Activated CD4-positive, alpha-beta T cell treated with anti-CD3 and anti-CD28 coated beads for 4 hours (primary cell): Measurements from ENCODE around the gene CELF3.

Experiments used
- DNase-seq, 2 donors: peaks; one replicate each; pipeline ENCODE4 v3.0.0-alpha.2; 2020

The CELF3 gene

DNA sequence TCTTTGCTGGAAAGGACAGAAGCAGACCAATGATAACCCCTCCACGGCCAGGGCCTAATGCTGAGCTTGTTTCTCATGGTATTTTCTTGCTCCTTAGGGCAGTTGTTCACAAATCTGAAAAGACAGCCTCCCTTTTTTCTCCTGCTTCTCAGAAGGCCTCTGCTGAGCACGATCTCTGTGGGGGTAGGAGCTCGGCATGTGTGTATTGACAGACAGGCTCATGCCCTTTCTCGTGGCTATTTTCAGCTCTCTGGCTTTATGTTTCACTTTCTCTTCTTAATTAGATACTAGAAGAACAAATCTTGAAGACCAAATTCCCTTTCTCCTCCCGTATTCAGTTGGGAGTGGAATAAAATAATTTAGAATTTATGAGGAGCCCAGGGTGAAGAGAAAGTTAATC, 4.0 kb upstream of the CELF3 start:
- no peak for DNase-seq

DNA sequence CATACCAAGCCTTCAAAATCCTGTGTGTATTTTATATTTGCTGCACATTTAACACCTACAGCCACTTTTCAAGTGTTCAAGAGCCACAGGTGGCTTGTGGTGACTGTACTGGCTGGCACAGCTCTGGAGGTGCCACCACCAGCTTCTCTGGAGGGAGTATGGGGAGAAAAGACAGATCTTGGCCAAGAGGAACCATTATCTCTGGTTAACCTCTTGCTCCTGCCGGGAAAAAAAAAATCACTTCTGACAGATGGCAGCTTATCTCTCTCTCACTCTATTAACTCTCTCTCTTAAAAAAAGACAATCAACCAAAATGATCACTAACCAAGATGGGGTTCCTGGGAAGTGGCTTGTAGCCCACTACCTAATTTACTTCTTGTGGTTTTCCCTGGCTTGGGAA, 3.5 kb upstream of the CELF3 start:
- no peak for DNase-seq

GRCh38 chr1:151718666-151719065, 2.1 kb upstream of the CELF3 start:
- no peak for DNase-seq

GRCh38 chr1:151718011-151718431, 1.4 kb upstream of the CELF3 start:
- no peak for DNase-seq

GRCh38 chr1:151716405-151716762, 219 bp downstream of the CELF3 start:
- DNase-seq = no peak

DNA sequence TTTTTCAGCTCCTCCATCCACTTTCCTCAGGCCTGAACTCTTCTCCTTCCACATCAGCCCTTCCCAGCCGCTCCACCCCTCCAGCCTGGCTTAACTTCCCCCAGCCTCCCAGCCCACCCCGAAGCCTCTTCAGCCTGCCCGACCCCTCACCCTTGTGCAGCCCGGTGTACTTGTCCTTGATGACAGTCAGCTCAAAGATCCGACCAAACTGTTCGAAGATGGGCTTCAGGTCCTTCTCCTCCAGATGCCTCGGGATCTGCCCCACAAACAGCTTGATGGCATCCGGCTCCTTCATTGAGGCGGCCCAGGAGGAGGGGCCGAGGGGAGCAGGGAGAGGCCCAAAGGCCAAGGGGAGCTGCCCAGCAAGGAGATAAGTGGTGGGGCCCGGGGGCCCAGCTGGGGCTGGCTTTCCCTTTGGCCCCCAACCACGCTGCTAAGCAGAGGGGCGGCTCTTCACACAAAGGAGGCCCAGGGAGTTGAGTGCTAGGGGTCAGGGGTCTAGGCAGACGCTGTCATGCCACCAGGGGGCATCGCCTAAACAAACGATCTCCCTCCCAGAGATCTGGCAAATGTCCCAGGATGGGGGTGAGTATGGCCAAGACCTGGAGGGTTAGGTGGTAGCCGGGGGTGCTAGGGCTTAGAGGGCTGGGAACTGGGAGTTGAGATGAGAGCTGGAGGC, 738 bp downstream of the CELF3 start:
- DNase-seq = no peak

- no peak for DNase-seq
Observed at GRCh38 chr1:151714820-151715725, 1.5 kb downstream of the CELF3 start.

DNA sequence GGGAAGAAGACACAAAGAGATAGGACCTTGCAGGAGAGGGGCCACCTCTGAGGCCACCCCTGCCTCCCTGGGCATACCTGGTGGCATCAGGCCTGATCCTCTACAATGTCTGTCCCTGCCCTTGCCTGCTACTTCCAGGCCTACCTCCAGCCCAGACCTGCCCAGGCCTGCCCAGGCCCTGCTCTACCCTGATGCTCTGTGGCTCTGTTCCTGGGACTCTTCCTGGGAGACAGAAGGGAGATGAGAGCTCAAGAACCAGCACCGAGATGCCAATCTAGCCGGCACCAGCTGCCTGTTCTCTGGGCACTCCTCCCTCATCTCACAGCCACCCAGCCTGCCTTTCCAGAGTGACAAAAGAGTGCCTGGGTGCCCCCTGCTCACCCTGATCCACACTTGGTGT, 2.7 kb downstream of the CELF3 start:
- DNase-seq = no peak

DNA sequence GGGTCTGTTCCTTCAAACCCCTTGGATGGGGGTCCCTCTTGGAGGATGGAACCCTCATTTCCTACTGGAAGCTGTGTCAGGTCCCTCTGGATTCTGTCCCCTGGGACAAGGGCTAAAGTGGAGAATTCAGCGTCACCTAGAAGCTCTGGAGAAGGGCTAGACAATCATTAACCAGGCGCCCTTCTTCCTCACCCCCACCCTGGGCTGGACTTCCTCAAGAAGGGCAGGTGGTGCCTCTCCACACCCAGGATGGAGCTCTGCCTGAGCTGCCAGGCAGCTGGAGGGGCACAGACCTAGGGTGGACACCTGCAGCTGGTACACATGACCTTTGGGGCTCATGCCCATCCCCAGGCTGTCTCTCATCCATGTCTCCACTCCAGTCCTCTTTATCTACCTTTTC, 3.6 kb downstream of the CELF3 start:
- DNase-seq = no peak

GRCh38 chr1:151711951-151712350, 4.7 kb downstream of the CELF3 start:
- DNase-seq = no peak

- no peak for DNase-seq
Observed at GRCh38 chr1:151711044-151711800, 5.4 kb downstream of the CELF3 start.

GRCh38 chr1:151710187-151710840, 6.3 kb downstream of the CELF3 start:
- peak; percentile 44 to 48 for DNase-seq

DNA sequence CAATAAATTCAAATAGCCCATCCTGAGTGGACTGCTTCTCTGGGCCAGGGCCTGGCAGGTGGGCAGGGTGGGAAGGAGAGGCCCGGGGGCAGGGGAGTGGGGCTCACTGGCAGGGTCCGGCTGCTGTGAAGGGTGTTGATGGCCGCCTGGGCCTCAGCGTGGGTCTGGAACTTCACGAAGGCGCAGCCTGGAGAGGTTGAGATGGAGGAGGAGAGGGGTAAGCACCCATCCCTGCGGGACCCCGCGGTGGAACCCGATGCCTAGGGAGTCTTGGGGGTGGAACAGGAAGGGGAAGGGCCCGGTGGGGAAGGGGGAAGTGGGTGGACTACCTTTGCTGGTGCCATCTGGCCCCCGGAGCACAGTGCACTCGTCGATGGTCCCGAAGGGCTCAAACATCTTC, 7.7 kb downstream of the CELF3 start:
- DNase-seq = no peak

DNA sequence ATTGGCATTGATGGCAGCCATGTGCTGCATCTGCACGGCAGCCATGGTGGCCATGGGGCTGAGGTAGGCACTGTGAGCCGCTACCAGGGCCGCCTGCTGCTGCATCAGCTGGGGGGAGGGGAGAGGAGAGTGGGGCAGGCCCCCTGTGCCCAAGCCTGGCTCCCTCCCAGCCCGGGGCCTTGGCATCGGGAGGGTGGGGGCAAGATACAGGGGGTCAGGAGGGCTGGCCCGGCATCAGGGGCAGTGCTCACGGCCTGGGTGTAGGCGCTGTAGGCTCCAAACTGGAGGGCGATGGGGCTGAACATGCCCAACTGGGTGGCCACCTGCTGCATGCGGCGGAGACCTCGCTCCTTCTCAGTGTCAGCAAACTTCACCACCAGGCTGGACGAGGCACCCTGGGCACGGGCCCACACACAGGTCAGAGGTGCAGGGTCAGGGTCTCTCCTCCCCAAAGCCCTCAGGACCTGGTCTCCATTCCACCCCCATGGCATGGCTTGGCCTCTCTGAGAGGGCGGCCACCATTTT, 9.0 kb downstream of the CELF3 start:
- no peak for DNase-seq

GRCh38 chr1:151706464-151707415, 9.9 kb downstream of the CELF3 start:
- no peak for DNase-seq

GRCh38 chr1:151705753-151706463, 10.7 kb downstream of the CELF3 start:
- no peak for DNase-seq

- no peak for DNase-seq
Observed at GRCh38 chr1:151705146-151705545, 11.5 kb downstream of the CELF3 start.

DNA sequence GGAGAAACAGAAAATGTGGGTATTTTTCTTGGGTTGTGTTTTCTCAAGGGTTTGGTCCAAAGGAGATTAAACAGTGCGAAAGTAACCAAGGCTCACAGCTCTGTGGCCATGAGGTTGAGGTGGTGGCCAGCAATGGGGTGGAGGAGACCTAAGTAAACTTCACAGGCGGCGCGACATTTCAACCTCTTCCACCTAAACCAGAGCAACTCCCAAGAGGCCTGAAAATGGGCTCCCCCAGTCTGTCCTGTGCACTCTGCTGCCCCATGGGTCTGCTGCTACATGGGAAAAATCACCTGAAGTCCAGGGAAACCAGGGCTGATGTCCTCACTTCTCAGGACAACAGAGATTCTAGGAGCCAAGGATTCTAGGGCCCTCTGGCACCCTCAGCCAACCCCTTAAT, 12.4 kb downstream of the CELF3 start:
- no peak for DNase-seq

DNA sequence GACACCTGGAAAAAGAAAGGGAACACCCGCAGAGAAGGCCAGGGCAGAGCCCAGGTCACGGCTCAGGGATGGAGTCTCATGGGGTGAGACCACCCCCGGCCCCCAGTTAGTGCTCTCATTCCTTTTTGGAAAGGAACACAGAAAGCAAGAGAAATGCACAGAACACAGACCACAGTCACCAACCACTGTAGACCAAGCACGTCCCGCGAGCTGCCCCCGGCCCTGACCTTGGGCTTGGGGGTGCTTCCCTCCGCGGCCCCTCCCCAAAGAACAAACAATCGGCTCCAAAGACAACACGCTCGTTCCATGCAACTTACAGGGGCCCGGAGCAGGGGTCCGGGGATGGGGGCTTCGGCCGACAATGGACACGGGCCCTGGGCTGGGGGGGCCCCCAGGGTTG, 12.8 kb downstream of the CELF3 start:
- DNase-seq = no peak

- no peak for DNase-seq
Observed at GRCh38 chr1:151702936-151703335, 13.7 kb downstream of the CELF3 start.

DNA sequence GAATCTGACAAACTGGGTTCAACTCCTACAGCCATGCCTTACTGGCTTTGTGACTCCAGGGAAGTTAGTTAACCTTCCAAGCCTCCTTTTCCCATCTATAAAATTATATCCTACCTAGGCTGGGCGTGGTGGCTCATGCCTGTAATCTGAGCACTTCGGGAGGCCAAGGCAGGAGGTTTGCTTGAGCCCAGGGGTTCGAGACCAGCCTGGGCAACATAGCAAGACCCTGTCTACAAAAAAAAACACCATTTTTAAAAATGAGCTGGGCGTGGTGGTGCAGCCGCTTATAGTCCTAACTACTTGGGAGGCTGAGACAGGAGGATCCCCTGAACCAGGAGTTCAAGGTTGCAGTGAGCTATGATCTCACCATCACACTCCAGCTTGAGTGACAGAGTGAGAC, 15.1 kb downstream of the CELF3 start:
- DNase-seq = no peak
